ACC112 (cell line): ENCODE data around the gene OCEL1.

ENCODE experiments used
- H2AFZ ChIP-seq: fragments of 200-600 bp; sonication (generic); one replicate; pipeline ENCODE4 v1.6.0; 2017; ENCODE audit warnings: antibody characterized with exemption, low read length; ENCODE audit not compliant: unreplicated experiment
- H3K27ac ChIP-seq: fragments of 200-600 bp; sonication (generic); 2 replicates; pipeline ENCODE4 v1.5.1; 2014; ENCODE audit warnings: low read depth, mild to moderate bottlenecking, antibody characterized with exemption, low read length, moderate library complexity
- H3K27me3 ChIP-seq: fragments of 200-600 bp; sonication (generic); 2 replicates; pipeline ENCODE4 v1.6.1; 2014; ENCODE audit warnings: mild to moderate bottlenecking, antibody characterized with exemption, low read length, moderate library complexity, mixed read lengths; ENCODE audit not compliant: insufficient read depth
- H3K36me3 ChIP-seq: fragments of 200-600 bp; sonication (generic); 2 replicates; pipeline ENCODE4 v1.6.1; 2016; ENCODE audit warnings: mild to moderate bottlenecking, antibody characterized with exemption, low read length, moderate library complexity, mixed read lengths; ENCODE audit not compliant: insufficient read depth
- H3K4me1 ChIP-seq: fragments of 200-600 bp; sonication (generic); one replicate; pipeline ENCODE4 v1.6.1; 2016; ENCODE audit warnings: low read length, mixed read lengths; ENCODE audit not compliant: insufficient read depth, unreplicated experiment, control insufficient read depth
- H3K4me3 ChIP-seq: fragments of 200-600 bp; sonication (generic); 2 replicates; pipeline ENCODE4 v1.5.1; 2014; ENCODE audit warnings: mild to moderate bottlenecking, low read depth, low read length
- H3K79me2 ChIP-seq: fragments of 200-600 bp; sonication (generic); one replicate; pipeline ENCODE4 v1.6.0; 2016; ENCODE audit warnings: low read length; ENCODE audit not compliant: control insufficient read depth, unreplicated experiment, insufficient read depth

The OCEL1 gene

GRCh38 chr19:17240826-17241399, 14.9 kb downstream of the OCEL1 start:
- H3K36me3 ChIP-seq, result no peaks in the 10 kb centered on the region
- no peaks in the 10 kb centered on the region for H3K27me3 ChIP-seq
- H3K79me2 ChIP-seq, result peaks cover 30% of the 10 kb centered on the region
- no peak overlapping the region for H3K27ac ChIP-seq
- peaks cover 5% of the 10 kb centered on the region for H3K4me1 ChIP-seq
- H2AFZ ChIP-seq, result no peak overlapping the region
- no peak overlapping the region for H3K4me3 ChIP-seq

DNA sequence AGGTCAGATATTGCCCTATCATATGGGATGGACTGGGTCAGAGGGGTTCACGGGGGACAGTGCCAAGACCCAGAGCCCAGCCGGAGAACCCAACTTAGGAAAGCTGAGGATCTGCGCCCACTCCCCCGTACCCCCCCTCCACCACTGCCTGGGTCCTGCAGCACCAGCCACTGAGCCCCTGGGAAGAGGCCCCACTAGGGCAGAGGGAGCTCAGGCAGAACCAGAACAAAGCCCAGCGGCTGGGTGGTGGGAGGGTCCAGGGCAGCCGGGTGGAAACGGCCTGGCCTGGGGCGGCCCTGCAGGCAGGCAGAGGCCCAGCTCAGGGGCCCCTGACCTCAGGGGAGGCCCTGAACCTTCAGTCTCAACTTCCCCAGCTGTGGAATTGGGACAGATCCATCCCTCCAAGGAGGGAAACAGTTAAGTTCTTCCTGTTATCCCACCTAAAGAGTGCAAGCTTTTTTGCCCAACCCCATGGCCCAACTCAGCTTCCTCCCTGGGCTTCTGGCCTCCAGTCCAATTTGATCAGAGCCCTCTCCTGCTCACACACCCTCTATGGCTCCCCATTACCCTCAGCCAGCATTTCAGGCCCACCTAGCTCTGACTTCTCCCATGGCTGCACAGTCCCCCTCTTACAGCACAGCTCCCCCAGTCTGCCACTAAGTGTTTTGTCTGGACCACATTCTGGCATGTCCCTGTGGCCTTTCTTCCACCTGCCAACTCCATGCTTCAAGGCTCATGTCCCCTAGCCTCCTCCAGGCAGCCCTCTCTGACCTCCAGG, 16.6 kb downstream of the OCEL1 start:
- H3K27ac ChIP-seq, result no peak overlapping the region
- no peak overlapping the region for H2AFZ ChIP-seq
- H3K36me3 ChIP-seq, result no peaks in the 10 kb centered on the region
- H3K4me3 ChIP-seq, result no peak overlapping the region; the same call in 1 of the 2 replicates
- H3K4me1 ChIP-seq, result peaks cover 8% of the 10 kb centered on the region
- peaks cover 30% of the 10 kb centered on the region for H3K79me2 ChIP-seq
- H3K27me3 ChIP-seq, result no peaks in the 10 kb centered on the region

GRCh38 chr19:17243211-17243829, 17.3 kb downstream of the OCEL1 start:
- Histone ChIP-seq H2AFZ (no peak overlapping the region), H3K27me3 (no peaks in the 10 kb centered on the region), H3K4me3 (peak overlapping the region; percentile 90), H3K36me3 (no peaks in the 10 kb centered on the region), H3K4me1 (peaks cover 9% of the 10 kb centered on the region), H3K27ac (no peak overlapping the region), H3K79me2 (peaks cover 30% of the 10 kb centered on the region)

- H3K4me3 ChIP-seq, result peak overlapping the region; percentile 90
- H3K27ac ChIP-seq, result no peak overlapping the region
- peak overlapping the region; percentile 55 for H2AFZ ChIP-seq
- no peaks in the 10 kb centered on the region for H3K36me3 ChIP-seq
- H3K79me2 ChIP-seq, result peaks cover 30% of the 10 kb centered on the region
- H3K27me3 ChIP-seq, result no peaks in the 10 kb centered on the region
- peaks cover 11% of the 10 kb centered on the region for H3K4me1 ChIP-seq
Observed at GRCh38 chr19:17243830-17244617, 18.0 kb downstream of the OCEL1 start.

GRCh38 chr19:17244618-17245534, 18.9 kb downstream of the OCEL1 start:
- H3K27ac ChIP-seq, result no peak overlapping the region
- no peaks in the 10 kb centered on the region for H3K36me3 ChIP-seq
- H3K4me1 ChIP-seq, result peaks cover 11% of the 10 kb centered on the region
- peaks cover 30% of the 10 kb centered on the region for H3K79me2 ChIP-seq
- H3K27me3 ChIP-seq, result no peaks in the 10 kb centered on the region
- peak overlapping the region; percentile 90 for H3K4me3 ChIP-seq
- H2AFZ ChIP-seq, result no peak overlapping the region

DNA sequence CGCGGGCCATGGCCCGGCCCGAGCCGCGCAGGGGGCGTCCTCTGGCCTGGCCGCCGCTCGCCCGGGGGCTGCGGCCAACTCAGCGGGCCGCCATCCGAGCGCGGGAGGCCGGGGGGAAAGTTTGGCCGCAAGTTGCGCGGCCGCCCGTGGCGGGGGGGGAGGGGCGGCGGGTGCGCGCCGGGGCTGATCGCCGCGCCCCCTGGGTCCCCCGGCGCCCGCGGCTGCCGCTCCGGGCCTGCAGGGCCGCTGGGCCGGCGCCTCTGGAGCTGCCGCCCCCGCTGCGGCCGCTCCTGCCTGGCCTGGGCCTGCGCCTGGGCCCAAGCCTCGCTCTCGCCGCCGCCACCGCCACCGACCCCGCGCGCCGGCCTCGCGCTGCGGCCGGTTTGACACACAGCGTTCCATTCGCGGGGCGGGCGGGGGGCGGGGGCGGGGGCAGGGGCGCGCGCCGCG, 19.5 kb downstream of the OCEL1 start, which contains the start of gene NR2F6:
TSS of gene NR2F6 (minus strand) at position 385 of the 450 bp plus-strand sequence. CDS start 699 bp downstream, outside the sequence.
- Histone ChIP-seq H3K27ac (no peak within 1 kb of the TSS), H3K4me1 (peaks cover 11% of the 10 kb centered on the region)

GRCh38 chr19:17246681-17247425, 20.8 kb downstream of the OCEL1 start:
- no peak overlapping the region for H3K27ac ChIP-seq
- peak overlapping the region; percentile 63; the same call in 1 of the 2 replicates for H3K4me3 ChIP-seq
- H3K36me3 ChIP-seq, result no peaks in the 10 kb centered on the region
- H2AFZ ChIP-seq, result no peak overlapping the region
- H3K79me2 ChIP-seq, result peaks cover 26% of the 10 kb centered on the region
- peaks cover 11% of the 10 kb centered on the region for H3K4me1 ChIP-seq
- no peaks in the 10 kb centered on the region for H3K27me3 ChIP-seq

More for the DNA sequence above, 19.5 kb downstream of the OCEL1 start, which contains the start of gene NR2F6:
- H3K4me3 ChIP-seq, result peak within 1 kb of the TSS; percentile 90
- no peaks in the 10 kb centered on the region for H3K27me3 ChIP-seq
- no peaks in the 10 kb centered on the region for H3K36me3 ChIP-seq
- H2AFZ ChIP-seq, result peak within 1 kb of the TSS; percentile 60
- H3K79me2 ChIP-seq, result peaks cover 30% of the 10 kb centered on the region

- Histone ChIP-seq H2AFZ (no peak overlapping the region), H3K36me3 (no peaks in the 10 kb centered on the region), H3K4me1 (peaks cover 11% of the 10 kb centered on the region), H3K27ac (no peak overlapping the region), H3K27me3 (no peaks in the 10 kb centered on the region), H3K79me2 (peaks cover 19% of the 10 kb centered on the region), H3K4me3 (no peak overlapping the region)
Observed at GRCh38 chr19:17248011-17248776, 22.2 kb downstream of the OCEL1 start.
